Mesodermal cell (in vitro differentiated cells): ENCODE results near the gene UNC45B.
"Not testable (repeated sequence)": the region's sequence is repeated elsewhere in the genome, so short reads cannot be mapped to it uniquely, and the experiment has no call there.

Experiments used
- H3K27ac ChIP-seq: 2 replicates; pipeline ENCODE4 v1.7.0; 2013; ENCODE audit warnings: mild to moderate bottlenecking, low read depth, low read length, moderate library complexity; ENCODE audit not compliant: severe bottlenecking
- H3K36me3 ChIP-seq: 2 replicates; pipeline ENCODE4 v1.7.1; 2013; ENCODE audit warnings: mild to moderate bottlenecking, low read length, moderate library complexity; ENCODE audit not compliant: control insufficient read depth, insufficient read depth
- H3K4me1 ChIP-seq: one replicate; pipeline ENCODE4 v1.7.1; 2013; ENCODE audit warnings: mild to moderate bottlenecking, low read length; ENCODE audit not compliant: insufficient read depth, control insufficient read depth, poor library complexity, severe bottlenecking
- H3K4me3 ChIP-seq: 2 replicates; pipeline ENCODE4 v1.7.0; 2013; ENCODE audit warnings: low read length, control low read depth, mild to moderate bottlenecking; ENCODE audit not compliant: insufficient read depth, poor library complexity, severe bottlenecking; ENCODE audit errors: extremely low read depth
- H3K9me3 ChIP-seq: 2 replicates; pipeline ENCODE4 v1.7.1; 2013; ENCODE audit warnings: mild to moderate bottlenecking, low read length, moderate library complexity; ENCODE audit not compliant: control insufficient read depth
- WGBS, 2 experiments: methylation state at CpG; one replicate each; pipeline ENCODE4 v1.1.5; 2013; ENCODE audit warnings: missing lambda C conversion rate in 2 of 2; ENCODE audit not compliant: insufficient coverage in 2 of 2; 5-methylcytosine and 5-hydroxymethylcytosine counted together

UNC45B gene

DNA sequence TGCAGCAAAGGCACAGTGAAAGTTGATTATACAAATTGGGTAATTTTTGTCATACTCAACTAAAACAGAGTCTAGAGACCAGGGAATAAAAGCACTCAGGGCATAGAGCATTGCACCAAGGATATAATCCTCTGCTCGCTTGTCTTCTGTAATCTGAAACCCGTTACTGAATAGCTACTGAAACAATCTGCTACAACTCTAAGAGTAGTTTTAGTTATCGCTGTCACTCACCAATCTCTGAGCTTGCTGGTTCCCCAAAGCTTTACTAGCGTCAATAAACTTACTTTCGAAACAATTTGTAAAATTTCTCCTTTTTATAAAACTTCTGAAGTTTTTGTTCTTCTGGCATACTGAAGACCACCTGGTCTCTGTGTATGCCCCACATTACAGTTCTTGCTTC lies 69.5 kb downstream of the UNC45B start:
- H3K4me3 ChIP-seq: no peak overlapping the region
- H3K27ac ChIP-seq: no peak overlapping the region
- no peaks in the 10 kb centered on the region for H3K9me3 ChIP-seq
- H3K4me1 ChIP-seq: no peaks in the 10 kb centered on the region
- H3K36me3 ChIP-seq: no peaks in the 10 kb centered on the region
- 75 to 83% methylated on average over 2 to 5 of the region's 5 CpGs for WGBS, 2 experiments

DNA sequence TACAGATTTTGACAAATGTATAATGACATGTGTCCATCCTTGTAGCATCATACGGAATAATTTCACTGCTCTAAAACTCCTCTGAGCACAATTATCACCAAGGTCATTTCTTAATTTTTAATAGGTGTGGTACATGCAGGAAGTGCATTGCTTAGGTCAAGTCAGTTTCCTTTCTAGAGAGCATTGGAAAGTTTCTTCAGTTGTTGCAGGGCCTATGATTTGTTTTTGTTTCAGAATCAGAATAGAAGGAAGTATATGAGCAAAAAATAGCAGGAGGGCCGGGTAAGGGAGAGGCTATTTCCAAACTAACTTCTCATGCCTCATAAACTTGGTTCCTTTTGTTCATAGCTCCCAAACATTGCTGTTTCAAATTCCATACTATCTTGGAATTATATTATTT lies 71.3 kb downstream of the UNC45B start:
- Histone ChIP-seq H3K36me3 (no peaks in the 10 kb centered on the region), H3K27ac (no peak overlapping the region), H3K9me3 (peaks cover 5% of the 10 kb centered on the region), H3K4me1 (no peaks in the 10 kb centered on the region), H3K4me3 (no peak overlapping the region)
- no CpG with 5 or more reads among the region's 2 CpGs for WGBS, 2 experiments

DNA sequence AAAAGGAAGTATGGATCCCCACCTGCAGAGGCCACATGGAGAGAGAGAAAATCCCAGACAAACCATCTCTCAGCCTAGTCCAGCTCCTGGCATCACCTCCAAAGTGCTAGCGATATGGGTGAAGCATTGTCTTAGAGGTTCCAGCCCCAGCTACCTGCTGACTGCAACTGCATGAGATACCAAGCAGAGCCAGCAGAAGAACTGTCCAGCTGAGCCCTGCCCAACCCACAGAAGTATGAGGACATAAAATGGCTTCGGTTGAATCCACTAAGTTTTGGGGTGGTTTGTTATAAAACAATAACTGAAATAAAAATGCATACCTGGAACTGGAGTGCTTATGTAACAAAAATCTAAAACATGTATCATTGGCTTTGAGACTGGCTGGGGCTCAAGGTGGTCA lies 74.8 kb downstream of the UNC45B start:
- no peaks in the 10 kb centered on the region for H3K4me1 ChIP-seq
- H3K27ac ChIP-seq: no peak overlapping the region
- no peak overlapping the region for H3K4me3 ChIP-seq
- 80% methylated on average over 1 of the region's 2 CpGs; no CpG with 5 or more reads in 1 of the 2 experiments for WGBS, 2 experiments
- no peaks in the 10 kb centered on the region for H3K36me3 ChIP-seq
- peaks cover 5% of the 10 kb centered on the region for H3K9me3 ChIP-seq

DNA sequence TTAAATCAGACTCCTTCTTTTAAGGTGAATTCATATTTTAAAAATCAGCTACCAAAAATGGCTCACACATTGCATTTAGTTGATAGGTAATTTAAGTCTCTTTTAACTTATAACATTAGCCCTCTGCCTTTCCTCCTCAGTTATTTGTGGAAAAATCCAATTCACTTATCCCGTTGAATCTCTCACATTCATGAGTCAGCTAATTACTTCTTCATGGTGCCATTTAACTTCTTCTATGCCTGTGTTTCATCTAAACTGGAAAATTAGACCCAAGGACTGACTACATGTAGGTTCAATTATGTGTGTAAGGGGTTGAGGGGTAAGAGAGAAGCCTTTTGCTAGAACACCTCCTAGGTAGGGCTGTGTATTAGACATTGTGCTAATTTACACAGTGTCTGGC lies 76.8 kb downstream of the UNC45B start:
- Histone ChIP-seq H3K4me1 (no peaks in the 10 kb centered on the region), H3K36me3 (no peaks in the 10 kb centered on the region), H3K4me3 (no peak overlapping the region), H3K9me3 (peaks cover 5% of the 10 kb centered on the region), H3K27ac (no peak overlapping the region)
- WGBS, 2 experiments: 100% methylated on average over 1 of the region's 1 CpG; no CpG with 5 or more reads in 1 of the 2 experiments

DNA sequence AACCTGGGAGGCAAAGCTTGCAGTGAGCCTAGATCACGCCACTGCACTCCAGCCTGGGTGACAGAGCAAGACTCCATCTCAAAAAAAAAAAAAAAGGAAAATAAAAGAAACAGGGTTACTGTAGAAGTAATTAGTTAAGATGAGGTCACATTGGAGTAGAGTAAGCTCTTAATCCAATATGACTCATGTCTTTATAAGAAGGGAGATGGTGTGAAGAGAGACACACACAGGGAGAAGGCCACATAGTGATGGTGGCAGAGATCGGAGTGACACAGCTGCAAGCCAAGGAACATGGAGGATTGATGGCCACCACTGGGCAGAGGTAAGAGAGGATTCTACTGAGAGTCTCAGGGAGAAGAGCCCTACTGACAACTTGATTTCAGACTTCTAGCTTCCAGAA lies 79.9 kb downstream of the UNC45B start:
- WGBS, 2 experiments: 100% methylated on average over 2 of the region's 2 CpGs; no CpG with 5 or more reads in 1 of the 2 experiments
- no peaks in the 10 kb centered on the region for H3K36me3 ChIP-seq

DNA sequence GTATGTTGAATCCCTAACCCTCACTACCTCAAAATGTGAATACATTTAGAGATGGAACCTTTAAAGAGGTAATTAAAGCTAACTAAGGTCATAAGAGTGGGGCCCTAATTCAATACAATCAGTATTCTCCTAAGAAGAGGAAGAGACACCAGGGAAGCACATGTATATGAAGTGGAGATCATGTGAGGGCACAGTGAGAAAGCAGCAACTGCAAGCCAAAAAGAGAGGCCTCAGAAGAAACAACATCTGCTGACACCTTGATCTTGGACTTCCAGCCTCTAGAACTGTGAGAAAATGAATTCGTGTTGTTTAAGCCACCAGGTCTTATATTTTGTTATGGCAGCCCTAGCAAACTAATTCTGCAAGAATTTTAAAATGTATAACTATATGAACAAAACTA lies 82.0 kb downstream of the UNC45B start:
- Histone ChIP-seq H3K36me3 (no peaks in the 10 kb centered on the region), H3K4me1 (no peaks in the 10 kb centered on the region), H3K27ac (no peak overlapping the region), H3K9me3 (no peaks in the 10 kb centered on the region), H3K4me3 (no peak overlapping the region)
- no CpG with 5 or more reads among the region's 1 CpG for WGBS, 2 experiments

More for the DNA sequence above, 79.9 kb downstream of the UNC45B start:
- H3K9me3 ChIP-seq: peaks cover 2% of the 10 kb centered on the region
- no peaks in the 10 kb centered on the region for H3K4me1 ChIP-seq
- no peak overlapping the region for H3K4me3 ChIP-seq
- no peak overlapping the region for H3K27ac ChIP-seq

DNA sequence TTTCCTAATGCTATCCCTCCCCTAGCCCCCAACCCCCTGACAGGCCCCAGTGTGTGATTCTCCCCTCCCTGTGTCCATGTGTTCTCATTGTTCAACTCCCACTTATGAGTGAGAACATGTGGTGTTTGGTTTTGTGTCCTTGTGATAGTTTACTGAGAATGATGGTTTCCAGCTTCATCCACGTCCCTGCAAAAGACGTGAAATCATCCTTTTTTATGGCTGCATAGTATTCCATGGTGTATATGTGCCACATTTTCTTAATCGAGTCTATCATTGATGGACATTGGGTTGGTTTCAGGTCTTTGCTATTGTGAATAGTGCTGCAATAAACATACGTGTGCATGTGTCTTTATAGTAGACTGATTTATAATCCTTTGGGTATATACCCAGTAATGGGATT lies 86.7 kb downstream of the UNC45B start:
- not testable (repeated sequence) for H3K4me3 ChIP-seq, H3K4me1 ChIP-seq, H3K36me3 ChIP-seq, H3K27ac ChIP-seq, H3K9me3 ChIP-seq
- WGBS, 2 experiments: 80 to 82% methylated on average over 3 to 4 of the region's 4 CpGs

DNA sequence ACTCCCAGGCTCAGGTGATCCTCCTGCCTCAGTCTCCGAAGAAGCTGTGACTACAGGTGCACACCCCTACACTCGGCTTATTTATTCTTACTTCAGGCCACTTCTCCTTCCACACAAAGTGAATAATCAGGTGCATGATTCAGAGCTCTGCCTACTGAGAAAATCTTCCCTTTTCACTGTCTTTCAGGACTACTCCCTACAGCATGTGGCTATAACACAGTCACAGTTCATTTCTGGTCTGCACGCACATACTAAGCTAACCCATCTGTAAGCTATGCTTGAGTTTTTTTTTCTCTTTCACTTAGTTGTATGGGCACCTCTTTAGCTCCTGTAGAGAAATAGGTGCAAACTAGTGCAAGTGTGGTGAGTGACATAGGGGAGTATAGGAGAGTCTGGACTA lies 87.7 kb downstream of the UNC45B start:
- 77 to 83% methylated on average over 2 of the region's 3 CpGs for WGBS, 2 experiments

DNA sequence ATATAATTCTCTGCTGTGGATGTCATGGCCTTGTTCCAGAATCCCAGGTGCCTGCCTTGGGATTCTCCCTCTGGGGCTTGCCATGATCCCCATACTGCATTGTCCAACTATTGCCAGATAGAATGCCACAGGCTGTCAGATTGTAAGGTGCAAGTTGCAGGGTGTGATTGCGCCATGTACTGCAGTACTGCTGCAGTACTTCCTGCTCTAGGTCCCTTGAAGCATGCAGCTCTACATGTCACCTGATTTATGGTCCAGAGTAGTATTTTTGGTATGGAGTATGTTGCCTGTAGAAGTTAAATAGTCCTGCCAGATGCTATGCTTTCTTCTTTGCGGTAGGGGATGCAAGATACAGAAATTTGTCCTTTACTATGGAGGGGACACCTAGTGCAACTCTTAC lies 88.3 kb downstream of the UNC45B start:
- Histone ChIP-seq H3K36me3 (no peaks in the 10 kb centered on the region), H3K27ac (no peak overlapping the region), H3K9me3 (no peaks in the 10 kb centered on the region), H3K4me3 (no peak overlapping the region), H3K4me1 (peaks cover 4% of the 10 kb centered on the region)
- WGBS, 2 experiments: 94 to 100% methylated on average over 1 to 2 of the region's 2 CpGs

More for the DNA sequence above, 87.7 kb downstream of the UNC45B start:
- H3K4me1 ChIP-seq: peaks cover 4% of the 10 kb centered on the region
- no peaks in the 10 kb centered on the region for H3K36me3 ChIP-seq
- H3K27ac ChIP-seq: no peak overlapping the region
- H3K4me3 ChIP-seq: no peak overlapping the region
- H3K9me3 ChIP-seq: no peaks in the 10 kb centered on the region

DNA sequence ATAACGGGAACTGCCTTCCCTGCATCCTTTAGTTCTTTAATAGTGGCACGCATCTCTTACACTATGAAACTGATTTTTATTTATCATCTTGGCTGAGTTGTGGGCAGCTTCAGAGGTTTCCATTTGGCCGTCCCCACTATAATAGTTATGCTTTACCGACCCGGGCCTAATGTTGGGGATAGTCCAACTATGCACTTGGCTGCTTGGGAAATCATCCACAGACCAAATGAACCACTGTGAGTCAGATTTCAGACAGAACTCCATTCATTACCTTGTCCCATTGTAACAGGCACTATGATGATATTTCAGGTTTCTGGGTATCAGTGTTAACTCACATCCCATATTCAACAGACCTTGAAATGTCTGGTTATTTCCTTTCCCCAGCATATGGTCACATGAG lies 89.2 kb downstream of the UNC45B start:
- Histone ChIP-seq H3K27ac (no peak overlapping the region), H3K9me3 (no peaks in the 10 kb centered on the region)

DNA sequence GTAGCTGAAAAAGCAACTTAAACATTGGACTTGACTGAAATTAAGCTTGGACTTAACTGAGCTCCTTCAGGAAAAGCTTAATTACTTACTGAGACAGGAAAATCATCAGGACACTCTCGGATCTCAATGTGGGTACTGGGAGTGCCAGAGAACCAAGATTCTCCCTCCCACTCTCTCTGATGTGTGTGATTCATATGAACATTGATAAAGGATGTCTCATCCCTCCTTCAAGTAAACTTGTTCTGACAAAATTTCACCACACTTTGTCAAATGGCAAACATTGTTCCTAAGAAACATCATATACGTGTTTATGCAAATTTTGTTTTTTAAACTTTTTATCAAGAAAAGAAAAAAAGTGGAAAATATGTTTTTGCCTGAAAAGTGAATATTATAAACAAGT lies 91.2 kb downstream of the UNC45B start:
- 100% methylated on average over 1 of the region's 2 CpGs; no CpG with 5 or more reads in 1 of the 2 experiments for WGBS, 2 experiments
- no peak overlapping the region for H3K4me3 ChIP-seq
- H3K27ac ChIP-seq: no peak overlapping the region
- H3K36me3 ChIP-seq: no peaks in the 10 kb centered on the region
- peaks cover 5% of the 10 kb centered on the region for H3K4me1 ChIP-seq
- no peaks in the 10 kb centered on the region for H3K9me3 ChIP-seq

More for the DNA sequence above, 89.2 kb downstream of the UNC45B start:
- Histone ChIP-seq H3K4me3 (no peak overlapping the region), H3K4me1 (peaks cover 4% of the 10 kb centered on the region), H3K36me3 (no peaks in the 10 kb centered on the region)
- 82 to 100% methylated on average over 1 to 4 of the region's 5 CpGs for WGBS, 2 experiments
